ENCODE measurements around the gene CYP17A1. TPM values are rescaled to one million over a fixed set of nuclear protein-coding genes. Genes with fewer than 3 reads are reported as not detected.

The CYP17A1 gene
- total RNA-seq, 1 donor: under 0.01 TPM

- DNase-seq (ENCODE audit: insufficient read length, low spot score, missing footprints): peak; percentile 87
- H3K4me2 ChIP-seq (ENCODE audit: insufficient read depth, low read length): peak overlapping the region; percentile 34
- H3K4me3 ChIP-seq (ENCODE audit: insufficient read depth, low read length): no peak overlapping the region
Measured at GRCh38 chr10:102796407-102797176, 40.6 kb downstream of the CYP17A1 start.

GRCh38 chr10:102795453-102796406 is 41.5 kb downstream of the CYP17A1 start:
- DNase-seq (ENCODE audit: insufficient read length, low spot score, missing footprints): no peak
- Histone ChIP-seq H3K79me2 (ENCODE audit: insufficient read depth, low read length) (peaks cover 70% of the 10 kb centered on the region), H3K27ac (ENCODE audit: low read depth, low read length) (peak overlapping the region; percentile 38), H2AFZ (ENCODE audit: low read length) (no peak overlapping the region), H3K4me1 (ENCODE audit: insufficient read depth, low read length) (peaks cover 23% of the 10 kb centered on the region), H3K4me3 (ENCODE audit: insufficient read depth, low read length) (no peak overlapping the region), H3K4me2 (ENCODE audit: insufficient read depth, low read length) (peak overlapping the region; percentile 34), H3K9me3 (ENCODE audit: low read depth, low read length) (no peaks in the 10 kb centered on the region), H4K20me1 (ENCODE audit: insufficient read depth, low read length) (peaks cover 41% of the 10 kb centered on the region), H3K27me3 (ENCODE audit: insufficient read depth, low read length) (no peaks in the 10 kb centered on the region), H3K36me3 (ENCODE audit: insufficient read depth, low read length) (peaks cover 34% of the 10 kb centered on the region)
- TF ChIP-seq, protein P1, sequence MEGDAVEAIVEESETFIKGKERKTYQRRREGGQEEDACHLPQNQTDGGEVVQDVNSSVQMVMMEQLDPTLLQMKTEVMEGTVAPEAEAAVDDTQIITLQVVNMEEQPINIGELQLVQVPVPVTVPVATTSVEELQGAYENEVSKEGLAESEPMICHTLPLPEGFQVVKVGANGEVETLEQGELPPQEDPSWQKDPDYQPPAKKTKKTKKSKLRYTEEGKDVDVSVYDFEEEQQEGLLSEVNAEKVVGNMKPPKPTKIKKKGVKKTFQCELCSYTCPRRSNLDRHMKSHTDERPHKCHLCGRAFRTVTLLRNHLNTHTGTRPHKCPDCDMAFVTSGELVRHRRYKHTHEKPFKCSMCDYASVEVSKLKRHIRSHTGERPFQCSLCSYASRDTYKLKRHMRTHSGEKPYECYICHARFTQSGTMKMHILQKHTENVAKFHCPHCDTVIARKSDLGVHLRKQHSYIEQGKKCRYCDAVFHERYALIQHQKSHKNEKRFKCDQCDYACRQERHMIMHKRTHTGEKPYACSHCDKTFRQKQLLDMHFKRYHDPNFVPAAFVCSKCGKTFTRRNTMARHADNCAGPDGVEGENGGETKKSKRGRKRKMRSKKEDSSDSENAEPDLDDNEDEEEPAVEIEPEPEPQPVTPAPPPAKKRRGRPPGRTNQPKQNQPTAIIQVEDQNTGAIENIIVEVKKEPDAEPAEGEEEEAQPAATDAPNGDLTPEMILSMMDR (IDR thresholded peaks at IDR 0.05; ENCODE audit: extremely low read depth, low read depth, low read length): no peak

More at GRCh38 chr10:102796407-102797176, 40.6 kb downstream of the CYP17A1 start:
- Histone ChIP-seq H3K4me1 (ENCODE audit: insufficient read depth, low read length) (peaks cover 31% of the 10 kb centered on the region), H2AFZ (ENCODE audit: low read length) (no peak overlapping the region), H3K27ac (ENCODE audit: low read depth, low read length) (peak overlapping the region; percentile 38), H3K9me3 (ENCODE audit: low read depth, low read length) (no peaks in the 10 kb centered on the region), H3K36me3 (ENCODE audit: insufficient read depth, low read length) (peaks cover 42% of the 10 kb centered on the region), H3K27me3 (ENCODE audit: insufficient read depth, low read length) (no peaks in the 10 kb centered on the region), H3K79me2 (ENCODE audit: insufficient read depth, low read length) (peaks cover 67% of the 10 kb centered on the region), H4K20me1 (ENCODE audit: insufficient read depth, low read length) (peaks cover 35% of the 10 kb centered on the region)
- TF ChIP-seq, protein P1 (IDR thresholded peaks at IDR 0.05; ENCODE audit: extremely low read depth, low read depth, low read length): no peak

GRCh38 chr10:102791754-102792395 is 45.3 kb downstream of the CYP17A1 start:
- Histone ChIP-seq H3K4me1 (ENCODE audit: insufficient read depth, low read length) (peaks cover 14% of the 10 kb centered on the region), H3K27ac (ENCODE audit: low read depth, low read length) (no peak overlapping the region), H4K20me1 (ENCODE audit: insufficient read depth, low read length) (peaks cover 55% of the 10 kb centered on the region), H3K79me2 (ENCODE audit: insufficient read depth, low read length) (peaks cover 90% of the 10 kb centered on the region), H3K36me3 (ENCODE audit: insufficient read depth, low read length) (peaks cover 5% of the 10 kb centered on the region), H3K4me2 (ENCODE audit: insufficient read depth, low read length) (no peak overlapping the region), H3K9me3 (ENCODE audit: low read depth, low read length) (no peaks in the 10 kb centered on the region), H3K4me3 (ENCODE audit: insufficient read depth, low read length) (no peak overlapping the region), H2AFZ (ENCODE audit: low read length) (no peak overlapping the region), H3K27me3 (ENCODE audit: insufficient read depth, low read length) (no peaks in the 10 kb centered on the region)
- DNase-seq (ENCODE audit: insufficient read length, low spot score, missing footprints): no peak
- TF ChIP-seq, protein P1 (IDR thresholded peaks at IDR 0.05; ENCODE audit: extremely low read depth, low read depth, low read length): no peak

Measured in osteoblast (primary cell).